Right lung (tissue), 10 donors: Measurements from ENCODE around the gene DPF3. TPM values are rescaled to one million over a fixed set of nuclear protein-coding genes. Genes with fewer than 3 reads are reported as not detected.

ENCODE experiments used
- DNase-seq, 2 donors: peaks; one replicate each; pipeline ENCODE4 v3.0.0-alpha.2; 2013
- long read RNA-seq, 8 donors: transcript quantifications; one replicate each; lab custom pipeline, GENCODE V29; 2026
- polyA plus RNA-seq, 5 donors: library from polyadenylated mRNA; unstranded; fragments of 120-200 nt; gene quantifications; one replicate each; pipeline versions ENCODE4 v1.2.1 to v1.2.3, GENCODE V29; 2013; ENCODE audit warnings: inconsistent platforms in 1 of 5, low replicate concordance in 1 of 5; ENCODE audit not compliant: insufficient read length in 5 of 5, insufficient read depth in 1 of 5

DPF3 gene
- polyA plus RNA-seq: 1 to 10 TPM; 1.6 to 2.4 (median 1.8) TPM
- long read RNA-seq, donor 1: 0 reads
- long read RNA-seq, donor 2: 0 reads
- long read RNA-seq, donor 3: 0 reads
- long read RNA-seq, donor 4: 0 reads
- long read RNA-seq, donor 5: 0 reads
- long read RNA-seq, donor 6: 0 reads
- long read RNA-seq, donor 7: 0 reads
- long read RNA-seq, donor 8: 0 reads

DNA sequence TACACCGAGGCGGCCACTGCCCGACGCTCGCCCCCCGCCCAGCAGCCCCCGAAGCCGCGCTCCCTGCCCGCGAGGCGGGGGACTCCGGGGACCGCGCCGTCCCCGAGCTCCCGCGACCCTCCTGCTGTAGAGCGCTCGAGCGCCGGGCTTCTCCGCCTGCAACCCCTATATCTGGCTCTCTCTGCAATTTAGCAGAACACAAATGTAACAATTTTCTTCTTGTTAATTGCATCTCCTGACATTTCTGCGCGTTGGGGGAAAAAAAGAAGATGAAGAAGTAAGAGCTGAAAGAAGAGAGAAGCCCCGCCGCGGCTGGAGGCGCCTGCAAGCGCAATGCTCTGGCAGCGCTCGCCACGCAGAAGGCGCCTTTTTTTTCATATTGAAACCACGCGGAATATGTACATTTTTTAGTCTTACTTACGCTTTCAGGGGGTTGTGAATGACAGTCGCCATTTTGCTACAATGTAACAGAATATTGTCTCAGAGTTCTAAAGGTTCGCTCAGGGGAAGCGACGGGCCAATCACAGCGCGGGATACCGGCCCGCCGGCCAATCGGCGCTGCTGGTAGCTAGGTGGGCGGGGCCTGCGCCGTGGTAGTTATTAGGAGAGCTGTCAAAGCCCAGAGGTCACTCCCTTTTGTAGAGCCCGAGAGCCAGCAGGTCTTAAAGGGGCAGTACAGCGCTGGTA lies at the start of gene DPF3:
Gene DPF3, minus strand, starts transcription at position 466 of the 687 bp plus-strand sequence. Its CDS starts 13 bp downstream, at position 453.
- DNase-seq: peak; percentile 87 to 91

GRCh38 chr14:72942934-72943333 lies 49.0 kb upstream of the DPF3 start:
- no peak for DNase-seq

DNA sequence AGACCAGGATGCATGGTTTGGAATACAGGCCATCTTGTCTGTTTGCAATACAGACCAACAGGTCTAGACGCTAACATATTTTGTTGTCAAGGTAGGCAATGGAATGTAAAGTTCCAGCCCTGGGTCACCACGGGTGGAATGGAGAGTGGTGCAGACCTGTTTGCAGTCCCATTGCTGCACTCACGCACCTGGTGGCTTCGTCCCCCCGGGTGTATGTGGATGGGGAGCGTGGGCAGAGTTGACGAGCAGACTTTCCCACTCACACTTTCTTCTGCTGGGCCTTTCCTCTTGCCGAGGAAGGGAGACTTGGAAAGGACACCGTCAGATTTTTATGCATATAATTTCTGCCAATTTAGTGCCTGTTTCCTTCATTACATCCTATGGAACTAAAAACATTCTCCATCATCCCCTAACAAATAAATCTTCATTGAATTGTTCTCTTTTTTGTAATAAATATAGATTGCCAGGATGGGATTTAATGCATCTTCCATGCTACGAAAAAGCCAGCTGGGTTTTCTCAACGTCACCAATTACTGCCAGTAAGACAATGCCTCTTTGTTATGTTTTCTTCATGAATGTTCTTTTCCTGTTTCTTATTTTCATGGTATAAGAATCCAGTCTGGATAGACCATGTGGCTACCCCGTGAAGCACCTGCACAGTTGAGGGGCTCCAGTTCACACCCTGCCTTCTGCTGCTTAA lies 47.5 kb upstream of the DPF3 start:
- DNase-seq: no peak

- no peak for DNase-seq
Measured at GRCh38 chr14:72939630-72940029, 45.7 kb upstream of the DPF3 start.

DNA sequence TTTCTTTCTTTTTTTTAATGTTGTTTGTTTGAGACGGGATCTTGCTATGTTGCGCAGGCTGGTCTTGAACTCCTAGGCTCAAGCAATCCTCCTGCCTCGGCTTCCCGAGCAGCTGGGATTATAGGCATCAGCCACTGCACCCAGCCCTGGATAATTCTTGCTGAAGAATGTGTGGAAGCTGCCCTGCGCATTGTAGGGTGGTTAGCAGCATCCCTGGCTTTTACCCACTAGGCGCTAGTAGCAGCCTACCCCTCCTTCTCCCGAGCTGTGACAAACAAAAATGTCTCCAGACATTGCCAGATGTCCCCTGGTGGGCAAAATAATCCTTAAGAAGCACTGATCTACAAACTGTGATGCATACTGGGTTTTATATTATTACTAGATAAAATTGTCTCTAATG lies 39.0 kb upstream of the DPF3 start:
- no peak for DNase-seq

DNA sequence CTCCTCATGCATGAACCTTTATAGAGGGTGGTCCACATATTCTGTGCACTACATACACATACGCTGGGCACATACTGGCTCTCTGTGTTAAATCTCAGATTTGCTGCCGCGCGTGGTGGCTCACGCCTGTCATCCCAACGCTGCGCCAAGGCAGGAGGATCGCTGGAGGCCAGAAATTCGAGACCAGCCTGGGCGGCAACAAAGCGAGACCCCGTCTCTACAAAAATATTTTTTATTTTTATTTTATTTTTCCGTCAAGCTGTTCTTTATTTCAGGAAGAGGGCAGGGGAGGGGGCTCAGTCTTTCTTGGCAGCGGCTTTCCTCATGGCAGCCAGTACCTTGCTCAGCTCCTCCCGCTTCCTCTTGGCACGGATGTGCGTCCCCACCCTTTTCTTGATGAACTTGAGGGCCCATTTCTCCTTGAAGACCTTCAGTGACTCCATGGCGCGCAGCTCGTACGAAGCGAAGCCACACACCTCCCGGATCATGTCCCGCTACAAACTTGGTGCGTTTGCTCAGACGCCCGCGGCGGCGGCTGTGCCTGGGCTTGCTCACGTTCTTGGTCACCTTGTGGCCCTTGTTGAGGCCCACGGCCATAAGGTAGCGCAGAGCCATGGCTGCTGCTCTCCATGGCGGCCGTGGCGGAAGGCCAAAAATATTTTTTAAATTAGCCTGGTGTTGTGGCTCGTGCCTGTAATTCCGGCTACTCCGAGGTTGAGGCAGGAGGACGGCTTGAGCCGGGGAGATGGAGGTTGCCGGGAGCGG lies 35.6 kb upstream of the DPF3 start:
- no peak for DNase-seq

DNA sequence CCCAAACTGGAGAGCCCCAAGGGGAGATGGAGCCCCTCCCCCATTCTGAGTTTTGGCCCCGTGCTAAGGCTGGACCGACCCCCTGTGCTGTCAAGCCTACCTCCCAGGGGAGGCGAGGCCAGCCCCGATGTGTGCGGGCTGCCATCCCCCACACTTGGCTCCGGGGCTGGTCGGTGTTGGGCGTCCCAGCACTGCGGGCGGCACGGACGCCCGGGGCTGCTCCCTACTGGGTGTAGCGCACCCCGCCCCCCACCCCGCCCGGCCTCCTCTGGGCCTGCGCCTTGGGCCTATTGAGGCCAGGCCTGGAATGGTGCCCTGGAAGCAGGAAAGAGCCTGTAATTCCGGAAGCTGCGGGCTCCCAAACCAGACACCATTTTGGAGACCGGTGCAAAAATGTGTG lies 35.0 kb upstream of the DPF3 start:
- no peak for DNase-seq

DNA sequence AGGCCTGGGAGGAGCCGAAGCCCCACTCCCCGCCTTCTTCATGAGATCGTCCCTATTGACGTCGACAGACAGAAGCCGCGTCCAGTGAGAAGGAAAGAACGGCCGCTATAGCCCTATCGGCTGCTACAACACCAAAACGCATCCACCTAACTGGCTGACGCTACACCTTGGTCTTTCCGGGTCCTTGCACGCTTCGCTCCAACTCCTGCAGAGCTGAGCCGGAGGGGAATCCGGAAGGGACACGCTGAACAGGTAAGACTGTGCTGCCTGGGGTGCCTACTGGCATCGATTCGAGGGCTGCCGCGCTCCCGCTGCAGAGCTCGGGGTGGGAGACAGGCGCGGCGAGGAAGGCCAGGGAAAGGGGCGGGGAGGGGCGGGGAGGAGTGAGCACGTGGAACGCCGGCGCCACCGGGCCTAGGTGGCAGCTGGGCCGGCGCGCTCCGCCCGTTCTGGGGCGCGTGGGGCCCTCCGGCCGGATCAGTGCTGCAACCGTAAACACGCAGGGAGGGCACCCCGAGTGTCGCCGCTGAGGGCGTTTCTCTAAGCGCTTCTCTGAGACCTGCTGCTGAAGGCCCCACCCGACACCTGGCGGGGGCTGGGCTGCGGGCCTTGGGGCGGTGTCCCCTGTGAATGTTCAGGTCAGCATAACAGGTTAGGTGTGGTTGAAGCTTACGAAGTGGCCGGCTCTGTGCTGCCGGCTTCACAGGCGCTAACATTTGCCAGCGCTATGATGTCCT lies 32.6 kb upstream of the DPF3 start, which contains the start of gene DCAF4:
Gene DCAF4, plus strand, starts transcription at position 173 of the 737 bp plus-strand sequence. CDS start 11,515 bp downstream, outside the sequence.
- peak; percentile 93 to 95 for DNase-seq

DNA sequence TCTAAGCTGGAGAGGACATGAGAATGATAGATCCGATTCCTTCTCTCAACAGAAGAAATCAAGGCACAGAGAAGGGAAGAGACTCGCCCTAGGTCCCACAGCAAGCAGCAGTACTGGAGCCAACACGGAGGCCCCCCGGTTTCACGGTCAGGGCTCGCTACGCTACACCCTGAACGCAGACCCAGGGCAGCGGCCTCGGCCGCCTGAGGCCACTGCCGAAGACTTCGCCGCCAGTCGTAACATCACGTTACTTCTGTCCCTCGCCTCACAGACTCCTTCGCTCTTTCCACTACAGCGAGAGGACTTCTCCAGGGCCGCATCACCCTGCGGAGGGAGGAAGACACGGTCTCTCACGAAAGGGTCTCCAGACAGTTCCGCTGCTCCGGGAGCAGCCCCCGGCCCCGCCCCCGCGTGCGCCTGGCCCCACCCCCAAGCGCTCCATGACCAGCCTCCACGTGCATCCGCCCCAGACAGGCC lies 32.0 kb upstream of the DPF3 start:
- no peak for DNase-seq

DNA sequence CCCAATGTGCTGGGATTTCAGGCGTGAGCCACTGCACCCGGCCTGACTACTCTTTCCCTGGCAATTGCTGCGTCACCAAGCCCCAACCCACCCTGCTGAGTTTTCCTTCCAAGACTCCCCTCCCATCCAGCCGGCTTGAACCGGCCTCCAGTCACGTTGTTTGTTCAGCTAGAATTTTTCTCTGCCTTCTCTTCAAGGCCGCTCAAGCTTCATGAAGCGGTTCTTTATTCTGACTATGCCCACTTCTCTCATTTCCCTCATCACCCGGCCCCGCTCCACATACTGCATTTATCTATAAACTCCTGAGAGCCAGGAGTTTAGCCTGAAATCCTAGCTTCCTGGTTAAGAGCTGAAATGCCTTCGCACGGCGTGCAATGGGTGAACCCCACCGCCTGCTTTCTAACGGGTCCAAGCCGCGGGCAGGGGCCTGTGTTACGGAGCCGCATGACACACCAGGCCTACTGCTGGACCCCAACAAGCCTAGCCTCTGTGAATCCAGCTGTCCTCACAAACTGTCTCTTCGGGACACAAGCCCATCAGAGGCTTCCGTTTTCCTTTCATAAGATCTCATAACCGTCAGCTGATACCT lies 31.4 kb upstream of the DPF3 start:
- DNase-seq: peak in 1 of 2 donors; percentile 29

DNA sequence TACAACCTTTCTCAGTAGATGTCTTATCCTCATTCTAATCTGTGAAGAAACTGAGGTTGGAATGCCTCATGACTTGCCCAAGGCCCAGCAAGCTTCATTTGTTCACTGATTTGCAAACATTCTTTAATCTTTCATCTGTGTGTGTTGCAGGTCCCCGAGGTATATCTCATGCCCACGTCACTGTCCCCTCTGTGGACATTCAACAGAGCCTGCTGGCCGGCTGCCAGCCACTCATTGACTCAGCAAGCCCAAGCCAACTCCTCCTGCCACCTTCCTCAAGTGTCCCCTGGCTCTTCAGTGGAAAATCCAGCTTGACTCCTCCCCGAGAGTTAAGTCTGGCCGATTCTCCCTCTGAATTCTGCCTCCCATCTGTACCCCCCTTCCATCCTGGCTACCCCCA lies 30.4 kb upstream of the DPF3 start:
- DNase-seq: peak in 1 of 2 donors; percentile 45

DNA sequence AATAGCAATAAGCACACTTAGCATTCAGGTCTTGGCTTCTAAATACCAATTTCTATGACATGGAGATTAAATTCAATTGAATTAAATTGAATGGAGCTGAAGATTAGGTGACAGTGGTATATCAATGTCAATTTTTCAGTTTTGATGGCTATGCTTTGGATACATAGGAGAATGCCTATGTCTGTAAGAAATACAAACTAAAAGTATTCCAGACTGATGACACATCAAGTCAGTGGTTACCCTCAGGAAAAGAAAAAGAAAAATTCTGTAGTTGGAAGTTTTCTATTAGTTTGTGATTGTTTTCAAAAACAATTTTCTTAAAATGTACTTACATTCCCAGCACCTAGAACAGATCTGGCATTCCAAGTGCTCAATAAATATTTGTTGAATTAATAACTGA lies 27.5 kb upstream of the DPF3 start:
- DNase-seq: no peak

DNA sequence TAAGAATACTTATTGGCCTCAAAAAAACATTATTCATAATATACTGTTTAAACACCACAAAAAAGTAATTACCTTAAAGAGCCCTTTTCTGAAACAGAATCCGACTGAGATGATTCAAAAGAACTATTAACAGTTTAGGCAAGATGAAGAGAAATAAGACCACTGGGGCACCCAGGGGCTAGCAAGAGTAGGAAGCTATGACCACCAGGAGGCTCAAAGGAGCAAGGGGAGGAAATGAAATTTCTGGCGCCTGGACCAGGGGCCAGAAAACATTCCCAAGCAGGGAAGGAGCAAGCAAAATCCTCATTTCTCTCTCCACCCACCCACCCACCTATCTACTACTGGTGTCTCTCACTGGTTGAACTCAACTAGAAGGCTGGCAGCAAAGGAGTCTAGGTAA lies 26.1 kb upstream of the DPF3 start:
- DNase-seq: no peak

GRCh38 chr14:72917094-72917802 lies 23.3 kb upstream of the DPF3 start:
- DNase-seq: no peak

DNA sequence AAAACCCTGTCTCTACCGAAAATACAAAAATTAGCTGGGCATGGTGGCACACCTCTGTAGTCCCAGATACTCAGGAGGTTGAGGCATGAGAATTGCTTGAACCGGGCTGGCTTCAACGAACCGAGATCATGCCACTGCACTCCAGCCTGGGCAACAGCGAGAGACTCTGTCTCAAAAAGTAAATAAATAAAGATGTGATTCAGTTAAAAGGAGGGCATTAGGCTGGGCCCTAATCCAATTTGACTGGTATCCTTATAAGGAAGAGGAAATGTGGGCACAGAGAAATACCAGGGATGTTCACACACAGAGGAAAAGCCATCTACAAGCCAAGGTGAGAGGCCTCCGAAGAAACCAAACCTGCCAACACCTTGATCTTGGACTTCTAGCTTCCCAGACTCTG lies 22.3 kb upstream of the DPF3 start:
- DNase-seq: no peak

- DNase-seq: no peak
Measured at GRCh38 chr14:72913809-72914208, 19.9 kb upstream of the DPF3 start.

DNA sequence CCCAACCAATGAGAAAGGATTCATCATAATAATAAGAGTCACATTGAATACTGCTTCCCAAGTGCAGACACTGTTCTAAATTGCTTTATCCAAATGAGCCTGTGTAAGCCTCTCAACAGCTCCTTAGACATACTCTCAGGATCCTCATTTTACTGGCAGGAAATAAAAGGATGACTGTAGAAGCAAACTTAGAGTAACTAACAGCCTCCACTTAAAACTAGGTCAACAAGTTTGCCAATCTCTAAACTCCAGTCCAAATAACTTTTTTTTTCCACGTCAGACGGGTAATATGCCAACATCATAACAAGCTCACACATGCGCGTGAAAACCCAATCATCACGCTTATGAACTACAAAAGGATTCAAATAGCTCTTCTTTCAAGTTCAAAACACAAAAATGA lies 15.3 kb upstream of the DPF3 start:
- no peak for DNase-seq

DNA sequence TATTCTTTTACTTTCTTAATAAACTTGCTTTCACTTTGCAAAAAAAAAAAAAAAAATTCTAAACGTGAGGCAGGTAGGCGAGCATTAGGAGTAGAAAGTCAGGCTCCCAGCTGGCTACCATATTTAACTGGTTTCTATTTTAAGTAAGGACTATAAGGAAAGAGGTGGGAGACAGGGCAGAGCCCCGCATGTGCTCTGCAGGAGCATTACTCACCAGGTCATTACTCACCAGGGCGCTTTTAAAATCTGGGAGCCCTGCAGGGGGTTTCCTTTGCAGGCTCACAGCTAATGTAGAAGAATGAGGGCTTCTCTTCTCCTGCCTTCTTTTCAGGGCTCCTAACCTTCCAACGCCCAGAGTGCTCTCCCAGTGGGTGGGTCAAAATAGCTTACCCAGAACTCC lies 14.0 kb upstream of the DPF3 start:
- DNase-seq: no peak

GRCh38 chr14:72906879-72907278 lies 13.0 kb upstream of the DPF3 start:
- no peak for DNase-seq

DNA sequence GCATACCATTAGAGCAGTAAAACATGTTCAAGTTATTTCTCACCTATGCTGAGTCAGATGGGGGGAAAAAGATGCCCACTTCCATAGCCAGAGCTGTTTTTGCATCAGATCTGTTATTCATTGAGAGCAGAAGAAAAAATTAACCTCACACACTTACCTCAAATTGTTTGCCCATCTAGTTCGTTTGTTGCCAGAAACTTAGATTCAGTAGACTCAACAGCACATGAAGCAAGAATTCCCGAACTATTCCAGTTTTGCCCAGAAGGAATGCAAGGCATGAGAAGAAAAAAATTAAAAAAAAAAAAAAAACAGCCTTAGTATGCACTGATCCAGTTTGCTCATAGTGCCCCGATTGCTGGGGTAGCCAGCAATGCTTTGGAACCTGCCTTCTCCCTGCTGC lies 12.4 kb upstream of the DPF3 start:
- no peak for DNase-seq
